ENCODE measurements around the gene MEMO1.

DNA sequence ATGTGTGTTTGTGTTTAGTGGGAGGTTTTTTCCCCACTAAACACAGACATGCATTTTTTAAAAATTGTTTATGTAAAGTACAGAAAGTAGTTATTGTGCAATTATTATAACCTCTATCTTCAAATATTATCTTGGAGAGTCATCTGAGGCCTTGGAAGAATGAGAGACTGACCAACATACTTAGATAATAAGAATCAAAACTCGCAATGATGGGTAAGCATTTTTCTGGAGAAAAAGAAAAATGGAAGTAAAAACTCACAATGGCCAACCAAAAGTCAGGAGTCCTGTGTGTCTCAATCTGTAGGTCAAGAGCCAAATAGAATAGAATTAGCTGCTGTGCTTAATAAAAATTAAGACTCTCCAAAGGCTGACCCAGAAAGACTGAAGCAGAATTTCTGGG lies 43.0 kb downstream of the MEMO1 start:
- TF ChIP-seq, protein P1, sequence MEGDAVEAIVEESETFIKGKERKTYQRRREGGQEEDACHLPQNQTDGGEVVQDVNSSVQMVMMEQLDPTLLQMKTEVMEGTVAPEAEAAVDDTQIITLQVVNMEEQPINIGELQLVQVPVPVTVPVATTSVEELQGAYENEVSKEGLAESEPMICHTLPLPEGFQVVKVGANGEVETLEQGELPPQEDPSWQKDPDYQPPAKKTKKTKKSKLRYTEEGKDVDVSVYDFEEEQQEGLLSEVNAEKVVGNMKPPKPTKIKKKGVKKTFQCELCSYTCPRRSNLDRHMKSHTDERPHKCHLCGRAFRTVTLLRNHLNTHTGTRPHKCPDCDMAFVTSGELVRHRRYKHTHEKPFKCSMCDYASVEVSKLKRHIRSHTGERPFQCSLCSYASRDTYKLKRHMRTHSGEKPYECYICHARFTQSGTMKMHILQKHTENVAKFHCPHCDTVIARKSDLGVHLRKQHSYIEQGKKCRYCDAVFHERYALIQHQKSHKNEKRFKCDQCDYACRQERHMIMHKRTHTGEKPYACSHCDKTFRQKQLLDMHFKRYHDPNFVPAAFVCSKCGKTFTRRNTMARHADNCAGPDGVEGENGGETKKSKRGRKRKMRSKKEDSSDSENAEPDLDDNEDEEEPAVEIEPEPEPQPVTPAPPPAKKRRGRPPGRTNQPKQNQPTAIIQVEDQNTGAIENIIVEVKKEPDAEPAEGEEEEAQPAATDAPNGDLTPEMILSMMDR (conservative IDR thresholded peaks at IDR 0.05), result no peak
- no peak for TF ChIP-seq ZFX (IDR thresholded peaks at IDR 0.05)
